ENCODE results near the gene SLX4.

Gene SLX4

DNA sequence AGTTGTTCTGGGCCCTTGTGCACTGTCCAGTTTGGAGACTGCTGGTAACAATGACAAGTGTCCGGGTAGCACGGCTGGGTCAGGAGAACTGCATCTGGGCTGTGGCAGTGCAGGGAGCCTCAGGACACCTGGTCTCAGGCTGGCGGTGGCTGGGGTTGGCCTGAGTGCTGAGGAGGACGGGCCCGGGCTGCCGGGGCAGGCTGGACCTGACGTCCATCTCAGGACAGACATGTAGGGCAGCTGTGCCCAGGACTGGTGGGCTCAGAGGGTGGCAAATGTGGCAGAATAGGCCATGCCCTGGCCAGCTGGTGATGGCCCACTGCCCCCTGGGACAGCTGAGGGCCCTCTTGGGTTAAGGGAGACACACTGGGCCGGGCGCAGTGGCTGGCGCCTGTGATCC, 30.0 kb downstream of the SLX4 start:
- no peak for DNase-seq (ENCODE audit: low read depth, low spot score)
- Histone ChIP-seq H3K9me3 (ENCODE audit: control insufficient read depth, insufficient read depth, low read length) (no peaks in the 10 kb centered on the region), H3K36me3 (ENCODE audit: control insufficient read depth, insufficient read depth, low read length) (no peaks in the 10 kb centered on the region; the same call in 1 of the 2 replicates), H3K27me3 (ENCODE audit: control insufficient read depth, insufficient read depth, low read length) (no peaks in the 10 kb centered on the region), H3K27ac (ENCODE audit: low read length) (no peak overlapping the region), H3K4me3 (ENCODE audit: low read length) (no peak overlapping the region; the same call in 1 of the 2 replicates), H3K4me1 (ENCODE audit: control insufficient read depth, insufficient read depth, low read length) (0 out of 2 replicates have a peak, but pooled peaks cover 4% of the 10 kb centered on the region)
- WGBS (ENCODE audit: insufficient coverage, insufficient read length), result no CpG with 5 or more reads among the region's 10 CpGs

DNA sequence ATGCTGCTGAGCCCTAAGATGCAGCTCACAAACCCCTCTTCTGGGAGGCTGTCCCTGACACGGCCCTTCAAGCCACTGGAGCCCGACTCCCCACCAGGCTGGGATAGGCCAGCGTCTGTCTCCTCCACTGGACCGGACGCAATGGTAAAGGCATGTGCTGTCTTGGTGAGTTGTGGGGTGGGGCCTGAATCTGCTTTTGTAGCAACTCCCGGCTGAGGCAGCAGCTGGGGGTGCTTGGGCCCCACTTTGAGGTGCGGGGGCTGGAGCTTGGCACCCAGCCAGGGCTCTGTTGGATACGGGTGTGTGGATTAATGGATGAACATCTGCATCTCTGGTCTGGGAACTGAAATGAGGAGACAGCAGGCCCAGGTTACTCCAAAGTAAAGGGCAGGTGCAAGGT, 30.7 kb downstream of the SLX4 start:
- Histone ChIP-seq H3K27me3 (ENCODE audit: control insufficient read depth, insufficient read depth, low read length) (no peaks in the 10 kb centered on the region), H3K36me3 (ENCODE audit: control insufficient read depth, insufficient read depth, low read length) (no peaks in the 10 kb centered on the region; the same call in 1 of the 2 replicates), H3K9me3 (ENCODE audit: control insufficient read depth, insufficient read depth, low read length) (no peaks in the 10 kb centered on the region), H3K4me1 (ENCODE audit: control insufficient read depth, insufficient read depth, low read length) (0 out of 2 replicates have a peak, but pooled peaks cover 4% of the 10 kb centered on the region), H3K4me3 (ENCODE audit: low read length) (no peak overlapping the region), H3K27ac (ENCODE audit: low read length) (no peak overlapping the region)
- WGBS (ENCODE audit: insufficient coverage, insufficient read length), result no CpG with 5 or more reads among the region's 8 CpGs
- DNase-seq (ENCODE audit: low read depth, low spot score), result no peak

- Histone ChIP-seq H3K4me3 (ENCODE audit: low read length) (no peak overlapping the region), H3K9me3 (ENCODE audit: control insufficient read depth, insufficient read depth, low read length) (no peaks in the 10 kb centered on the region), H3K36me3 (ENCODE audit: control insufficient read depth, insufficient read depth, low read length) (no peaks in the 10 kb centered on the region; the same call in 1 of the 2 replicates), H3K27me3 (ENCODE audit: control insufficient read depth, insufficient read depth, low read length) (no peaks in the 10 kb centered on the region), H3K27ac (ENCODE audit: low read length) (no peak overlapping the region), H3K4me1 (ENCODE audit: control insufficient read depth, insufficient read depth, low read length) (0 out of 2 replicates have a peak, but pooled peaks cover 4% of the 10 kb centered on the region)
- WGBS (ENCODE audit: insufficient coverage, insufficient read length), result no CpG with 5 or more reads among the region's 11 CpGs
- DNase-seq (ENCODE audit: low read depth, low spot score), result no peak
Observed at GRCh38 chr16:3580251-3580651, 31.2 kb downstream of the SLX4 start.

DNA sequence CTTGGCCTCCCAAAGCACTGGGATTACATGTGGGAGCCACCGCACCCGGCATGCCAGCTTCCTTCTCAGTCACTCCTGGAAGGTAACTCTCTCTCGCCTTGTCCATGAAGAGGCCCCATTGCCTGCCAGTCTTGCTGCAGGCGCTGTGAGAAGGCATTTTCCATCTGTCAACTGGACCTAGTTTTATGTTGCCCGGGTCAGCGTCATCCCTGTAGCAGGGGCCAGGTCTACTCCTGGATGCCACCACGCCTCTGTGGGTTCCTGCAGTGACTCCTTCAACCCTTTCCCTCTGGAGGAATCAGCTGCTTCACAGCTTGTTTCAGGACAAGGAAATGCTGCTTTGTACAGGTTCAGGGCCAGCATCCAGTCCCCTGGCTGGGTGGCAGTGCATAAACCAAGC, 31.6 kb downstream of the SLX4 start:
- Histone ChIP-seq H3K27me3 (ENCODE audit: control insufficient read depth, insufficient read depth, low read length) (no peaks in the 10 kb centered on the region), H3K4me3 (ENCODE audit: low read length) (no peak overlapping the region), H3K4me1 (ENCODE audit: control insufficient read depth, insufficient read depth, low read length) (0 out of 2 replicates have a peak, but pooled peaks cover 4% of the 10 kb centered on the region), H3K9me3 (ENCODE audit: control insufficient read depth, insufficient read depth, low read length) (no peaks in the 10 kb centered on the region), H3K36me3 (ENCODE audit: control insufficient read depth, insufficient read depth, low read length) (no peaks in the 10 kb centered on the region; the same call in 1 of the 2 replicates), H3K27ac (ENCODE audit: low read length) (no peak overlapping the region)
- WGBS (ENCODE audit: insufficient coverage, insufficient read length), result no CpG with 5 or more reads among the region's 7 CpGs
- no peak for DNase-seq (ENCODE audit: low read depth, low spot score)

- no peak overlapping the region for H3K4me3 ChIP-seq (ENCODE audit: low read length)
- no CpG with 5 or more reads among the region's 20 CpGs for WGBS (ENCODE audit: insufficient coverage, insufficient read length)
- H3K27ac ChIP-seq (ENCODE audit: low read length), result no peak overlapping the region
- DNase-seq (ENCODE audit: low read depth, low spot score), result no peak
- H3K36me3 ChIP-seq (ENCODE audit: control insufficient read depth, insufficient read depth, low read length), result no peaks in the 10 kb centered on the region; the same call in 1 of the 2 replicates
- H3K27me3 ChIP-seq (ENCODE audit: control insufficient read depth, insufficient read depth, low read length), result no peaks in the 10 kb centered on the region
- 0 out of 2 replicates have a peak, but pooled peaks cover 4% of the 10 kb centered on the region for H3K4me1 ChIP-seq (ENCODE audit: control insufficient read depth, insufficient read depth, low read length)
- no peaks in the 10 kb centered on the region for H3K9me3 ChIP-seq (ENCODE audit: control insufficient read depth, insufficient read depth, low read length)
Observed at GRCh38 chr16:3578610-3579551, 32.5 kb downstream of the SLX4 start.

GRCh38 chr16:3578121-3578520, 33.3 kb downstream of the SLX4 start:
- 0 out of 2 replicates have a peak, but pooled peaks cover 4% of the 10 kb centered on the region for H3K4me1 ChIP-seq (ENCODE audit: control insufficient read depth, insufficient read depth, low read length)
- no peak overlapping the region for H3K4me3 ChIP-seq (ENCODE audit: low read length)
- DNase-seq (ENCODE audit: low read depth, low spot score), result no peak
- H3K9me3 ChIP-seq (ENCODE audit: control insufficient read depth, insufficient read depth, low read length), result no peaks in the 10 kb centered on the region
- H3K27ac ChIP-seq (ENCODE audit: low read length), result no peak overlapping the region
- no peaks in the 10 kb centered on the region for H3K27me3 ChIP-seq (ENCODE audit: control insufficient read depth, insufficient read depth, low read length)
- WGBS (ENCODE audit: insufficient coverage, insufficient read length), result no CpG with 5 or more reads among the region's 8 CpGs
- H3K36me3 ChIP-seq (ENCODE audit: control insufficient read depth, insufficient read depth, low read length), result no peaks in the 10 kb centered on the region; the same call in 1 of the 2 replicates

DNA sequence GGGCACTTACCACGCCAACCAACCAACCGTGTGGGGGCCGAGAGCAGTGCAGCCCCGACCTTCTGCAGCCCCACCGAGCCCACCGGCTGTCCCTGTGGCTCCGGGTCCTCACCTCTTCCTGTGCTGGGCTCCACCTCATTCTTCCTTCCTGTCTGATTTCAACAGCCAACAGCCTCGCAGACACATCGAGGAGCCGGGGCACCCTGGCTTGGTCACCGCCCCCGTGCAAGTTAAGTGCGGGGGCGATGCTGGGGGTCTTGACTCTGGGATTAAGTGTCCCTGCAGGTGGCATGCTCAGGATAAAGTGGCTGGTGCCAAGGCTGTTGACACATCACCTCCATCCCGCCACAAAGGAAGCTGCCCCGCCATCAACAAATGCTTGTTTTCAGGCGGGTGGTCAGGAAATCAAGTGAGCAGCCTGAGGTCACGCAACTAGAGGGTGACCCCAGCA, 34.1 kb downstream of the SLX4 start, which contains the start of gene NLRC3:
TSS of gene NLRC3 (minus strand) at position 102 of the 451 bp plus-strand sequence. CDS start 12,367 bp downstream, outside the sequence.
- Histone ChIP-seq H3K4me1 (ENCODE audit: control insufficient read depth, insufficient read depth, low read length) (0 out of 2 replicates have a peak, but pooled peaks cover 4% of the 10 kb centered on the region), H3K27me3 (ENCODE audit: control insufficient read depth, insufficient read depth, low read length) (no peaks in the 10 kb centered on the region), H3K27ac (ENCODE audit: low read length) (no peak within 1 kb of the TSS), H3K9me3 (ENCODE audit: control insufficient read depth, insufficient read depth, low read length) (no peaks in the 10 kb centered on the region), H3K4me3 (ENCODE audit: low read length) (no peak within 1 kb of the TSS), H3K36me3 (ENCODE audit: control insufficient read depth, insufficient read depth, low read length) (no peaks in the 10 kb centered on the region; the same call in 1 of the 2 replicates)
- WGBS (ENCODE audit: insufficient coverage, insufficient read length), result no CpG with 5 or more reads among the region's 18 CpGs
- DNase-seq (ENCODE audit: low read depth, low spot score), result no peak

- Histone ChIP-seq H3K27me3 (ENCODE audit: control insufficient read depth, insufficient read depth, low read length) (no peaks in the 10 kb centered on the region), H3K4me3 (ENCODE audit: low read length) (no peak overlapping the region), H3K27ac (ENCODE audit: low read length) (no peak overlapping the region), H3K9me3 (ENCODE audit: control insufficient read depth, insufficient read depth, low read length) (no peaks in the 10 kb centered on the region), H3K4me1 (ENCODE audit: control insufficient read depth, insufficient read depth, low read length) (0 out of 2 replicates have a peak, but pooled peaks cover 4% of the 10 kb centered on the region), H3K36me3 (ENCODE audit: control insufficient read depth, insufficient read depth, low read length) (no peaks in the 10 kb centered on the region; the same call in 1 of the 2 replicates)
- DNase-seq (ENCODE audit: low read depth, low spot score), result no peak
- no CpG with 5 or more reads among the region's 11 CpGs for WGBS (ENCODE audit: insufficient coverage, insufficient read length)
Observed at GRCh38 chr16:3576211-3576610, 35.2 kb downstream of the SLX4 start.

- Histone ChIP-seq H3K27me3 (ENCODE audit: control insufficient read depth, insufficient read depth, low read length) (no peaks in the 10 kb centered on the region), H3K4me1 (ENCODE audit: control insufficient read depth, insufficient read depth, low read length) (0 out of 2 replicates have a peak, but pooled peaks cover 4% of the 10 kb centered on the region), H3K4me3 (ENCODE audit: low read length) (no peak overlapping the region), H3K9me3 (ENCODE audit: control insufficient read depth, insufficient read depth, low read length) (no peaks in the 10 kb centered on the region), H3K36me3 (ENCODE audit: control insufficient read depth, insufficient read depth, low read length) (no peaks in the 10 kb centered on the region), H3K27ac (ENCODE audit: low read length) (no peak overlapping the region)
- no CpG with 5 or more reads among the region's 13 CpGs for WGBS (ENCODE audit: insufficient coverage, insufficient read length)
- DNase-seq (ENCODE audit: low read depth, low spot score), result no peak
Observed at GRCh38 chr16:3575491-3575890, 35.9 kb downstream of the SLX4 start.

DNA sequence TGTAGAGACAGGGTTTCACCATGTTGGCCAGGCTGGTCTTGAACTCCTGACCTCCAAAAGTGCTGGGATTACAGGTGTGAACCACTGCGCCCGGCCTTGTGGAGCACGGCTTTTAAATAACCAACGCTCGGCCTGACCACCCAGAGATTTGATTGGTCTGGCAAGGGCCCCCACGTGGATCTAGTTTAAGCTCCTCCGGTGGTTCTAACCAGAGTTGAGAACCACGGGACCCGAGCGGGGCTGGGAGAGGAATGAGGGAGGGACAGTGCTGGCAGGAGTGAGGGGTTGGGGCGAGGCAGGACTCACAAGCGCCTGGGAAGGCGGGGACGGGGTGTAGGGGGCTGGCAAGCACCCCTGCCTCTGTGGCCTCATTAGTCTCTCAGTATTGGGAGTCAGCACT, 37.2 kb downstream of the SLX4 start:
- Histone ChIP-seq H3K27me3 (ENCODE audit: control insufficient read depth, insufficient read depth, low read length) (no peaks in the 10 kb centered on the region), H3K4me3 (ENCODE audit: low read length) (no peak overlapping the region), H3K27ac (ENCODE audit: low read length) (no peak overlapping the region), H3K9me3 (ENCODE audit: control insufficient read depth, insufficient read depth, low read length) (no peaks in the 10 kb centered on the region), H3K4me1 (ENCODE audit: control insufficient read depth, insufficient read depth, low read length) (0 out of 2 replicates have a peak, but pooled peaks cover 4% of the 10 kb centered on the region), H3K36me3 (ENCODE audit: control insufficient read depth, insufficient read depth, low read length) (no peaks in the 10 kb centered on the region)
- DNase-seq (ENCODE audit: low read depth, low spot score), result no peak
- WGBS (ENCODE audit: insufficient coverage, insufficient read length), result no CpG with 5 or more reads among the region's 14 CpGs

Data from iPS DF 6.9 (cell line).